CD4-positive, alpha-beta T cell (primary cell): Measurements from ENCODE around the gene PTPRM. TPM values are rescaled to one million over a fixed set of nuclear protein-coding genes. Genes with fewer than 3 reads are reported as not detected.

Experiments used
- ATAC-seq: fragments of 200-7000 bp; cut with Tn5 transposase; one replicate; pipeline ENCODE4 v1.10.0; 2022; ENCODE audit warnings: mild to moderate bottlenecking; ENCODE audit not compliant: poor library complexity
- CTCF ChIA-PET: fragments of 350-600 bp; sonication (Branson Sonifier 250); formaldehyde crosslinking; loops from one replicate; lab custom pipeline; 2021; ENCODE audit warnings: antibody characterized with exemption, inconsistent platforms; lab: Charles Lee
- POLR2A ChIA-PET: fragments of 350-600 bp; sonication (Branson Sonifier 250); formaldehyde crosslinking; loops from one replicate; lab custom pipeline; 2021; ENCODE audit warnings: antibody characterized with exemption, inconsistent platforms; lab: Charles Lee
- DNase-seq, 14 experiments: peaks; one replicate each; pipeline ENCODE4 v3.0.0-alpha.2; 2013 to 2020; ENCODE audit warnings: mixed read lengths in 2 of 14
- H3K27ac ChIP-seq, 2 donors: one replicate each; pipeline versions ENCODE4 v1.5.1 to v1.7.0; 2013; ENCODE audit warnings: low read length in 2 of 2, low read depth in 1 of 2, mild to moderate bottlenecking in 1 of 2
- H3K27me3 ChIP-seq, 2 experiments: 1 replicate in 1 of 2; 2 replicates in 1 of 2; pipeline versions ENCODE4 v1.6.1 to v1.7.0; 2013; ENCODE audit warnings: low read length in 2 of 2, control low read depth in 1 of 2, mild to moderate bottlenecking in 1 of 2, moderate library complexity in 1 of 2; ENCODE audit not compliant: insufficient read depth in 2 of 2, control insufficient read depth in 1 of 2
- H3K36me3 ChIP-seq: one replicate; pipeline ENCODE4 v1.6.1; 2013; ENCODE audit warnings: low read length, control low read depth; ENCODE audit not compliant: insufficient read depth
- H3K4me1 ChIP-seq: one replicate; pipeline ENCODE4 v1.6.1; 2013; ENCODE audit warnings: low read length, control low read depth; ENCODE audit not compliant: insufficient read depth
- H3K4me3 ChIP-seq: one replicate; pipeline ENCODE4 v1.5.1; 2013; ENCODE audit warnings: mild to moderate bottlenecking, low read length, moderate library complexity
- H3K9me3 ChIP-seq, 2 experiments: 1 replicate in 1 of 2; 2 replicates in 1 of 2; pipeline versions ENCODE4 v1.6.1 to v1.7.0; 2013; ENCODE audit warnings: low read length in 2 of 2, mild to moderate bottlenecking in 2 of 2, control low read depth in 1 of 2, moderate library complexity in 1 of 2; ENCODE audit not compliant: control insufficient read depth in 1 of 2, insufficient read depth in 1 of 2
- H3K27ac Mint-ChIP-seq: one replicate; pipeline ENCODE4 v1.8.0; 2020; ENCODE audit warnings: mixed read lengths
- H3K27me3 Mint-ChIP-seq: one replicate; pipeline ENCODE4 v1.8.0; 2021; ENCODE audit warnings: mixed read lengths
- H3K36me3 Mint-ChIP-seq: one replicate; pipeline ENCODE4 v1.8.0; 2021; ENCODE audit warnings: low read depth, mixed read lengths
- H3K4me1 Mint-ChIP-seq: one replicate; pipeline ENCODE4 v1.8.0; 2021; ENCODE audit warnings: low read depth, mixed read lengths
- H3K4me3 Mint-ChIP-seq: one replicate; pipeline ENCODE4 v1.8.0; 2020; ENCODE audit warnings: mild to moderate bottlenecking, mixed read lengths
- H3K9me3 Mint-ChIP-seq: one replicate; pipeline ENCODE4 v1.8.0; 2020; ENCODE audit warnings: mixed read lengths
- CTCF ChIP-seq: fragments of 200-600 bp; IDR thresholded peaks from one replicate; pipeline ENCODE4 v1.8.0; 2022; ENCODE audit warnings: antibody characterized with exemption, mild to moderate bottlenecking
- intact Hi-C, 2 experiments: fragments of 100-400 bp; cut with DNase I in 1 of 2; cut with micrococcal nuclease in 1 of 2; formaldehyde crosslinking; loops; one replicate each; pipeline versions ENCODE4 v1.15.1 to v1.9.0; 2023 to 2025; cut with DNase I, micrococcal nuclease
- total RNA-seq, 174 experiments: library from RNA in 2 of 174; stranded (reverse) in 2 of 174; gene quantifications; one replicate each; pipeline ENCODE4 v1.2.3 and lab custom pipeline; 2021 to 2026

Gene PTPRM
- total RNA-seq, 2 experiments from 2014 or later, result 21.7 to 21.9 TPM

GRCh38 chr18:8121101-8121500 is 554.0 kb downstream of the PTPRM start:
- Histone ChIP-seq H3K4me1 (no peaks in the 10 kb centered on the region), H3K36me3 (no peaks in the 10 kb centered on the region), H3K27me3 (no peaks in the 10 kb centered on the region), H3K27ac (no peak overlapping the region), H3K9me3 (peaks cover 0 to 3% of the 10 kb centered on the region in 2 experiments), H3K4me3 (no peak overlapping the region)
- ChIA-PET POLR2A (no interaction called here), CTCF (no interaction called here)
- H3K27me3 Mint-ChIP-seq, result no peaks in the 10 kb centered on the region
- no peak for ATAC-seq
- no peak overlapping the region for H3K4me3 Mint-ChIP-seq
- no peak for TF ChIP-seq CTCF
- H3K9me3 Mint-ChIP-seq, result no peaks in the 10 kb centered on the region
- H3K36me3 Mint-ChIP-seq, result no peaks in the 10 kb centered on the region
- DNase-seq, result no peak
- intact Hi-C loops, result no loop called here
- no peaks in the 10 kb centered on the region for H3K4me1 Mint-ChIP-seq
- no peak overlapping the region for H3K27ac Mint-ChIP-seq

- no peak for TF ChIP-seq CTCF
- ATAC-seq (no peak), DNase-seq (no peak)
- Histone ChIP-seq H3K36me3 (no peaks in the 10 kb centered on the region), H3K9me3 (peaks cover 0 to 3% of the 10 kb centered on the region in 2 experiments), H3K4me1 (no peaks in the 10 kb centered on the region), H3K4me3 (no peak overlapping the region), H3K27ac (no peak overlapping the region), H3K27me3 (no peaks in the 10 kb centered on the region)
- ChIA-PET POLR2A (no interaction called here), CTCF (no interaction called here)
- no peaks in the 10 kb centered on the region for H3K36me3 Mint-ChIP-seq
- H3K9me3 Mint-ChIP-seq, result no peaks in the 10 kb centered on the region
- no peak overlapping the region for H3K4me3 Mint-ChIP-seq
- H3K27me3 Mint-ChIP-seq, result no peaks in the 10 kb centered on the region
- intact Hi-C loops, result no loop called here
- H3K4me1 Mint-ChIP-seq, result no peaks in the 10 kb centered on the region
- H3K27ac Mint-ChIP-seq, result no peak overlapping the region
These were observed 554.9 kb downstream of the PTPRM start for GRCh38 chr18:8121942-8122480.

- no peaks in the 10 kb centered on the region for H3K36me3 Mint-ChIP-seq
- intact Hi-C loops, result no loop called here
These were observed 557.4 kb downstream of the PTPRM start for GRCh38 chr18:8124232-8125146.

More at GRCh38 chr18:8124232-8125146, 557.4 kb downstream of the PTPRM start:
- no peak for TF ChIP-seq CTCF
- Histone ChIP-seq H3K4me3 (no peak overlapping the region), H3K9me3 (no peaks in the 10 kb centered on the region), H3K27ac (no peak overlapping the region), H3K27me3 (no peaks in the 10 kb centered on the region), H3K36me3 (no peaks in the 10 kb centered on the region), H3K4me1 (no peaks in the 10 kb centered on the region)
- Mint-ChIP-seq H3K4me3 (no peak overlapping the region), H3K27me3 (no peaks in the 10 kb centered on the region), H3K9me3 (no peaks in the 10 kb centered on the region), H3K27ac (no peak overlapping the region), H3K4me1 (no peaks in the 10 kb centered on the region)
- ChIA-PET CTCF (no interaction called here), POLR2A (no interaction called here)
- ATAC-seq (no peak), DNase-seq (no peak)
